Mucosa of gallbladder (tissue), 1 donor: ENCODE results near the gene RNF208. TPM values are rescaled to one million over a fixed set of nuclear protein-coding genes. Genes with fewer than 3 reads are reported as not detected.
"Not testable (repeated sequence)": the region's sequence is repeated elsewhere in the genome, so short reads cannot be mapped to it uniquely, and the experiment has no call there.

Experiments used
- DNase-seq: peaks from one replicate; pipeline ENCODE4 v3.0.0-alpha.2; 2020; ENCODE audit warnings: low spot score
- total RNA-seq: library from RNA; stranded (reverse); gene quantifications from one replicate; pipeline ENCODE4 v1.2.1, GENCODE V29; 2021
- donor health status: DM: no; HTN: no; CAD: no.

The RNF208 gene
- total RNA-seq, 1 donor from 2014 or later: 16.8 TPM

GRCh38 chr9:137253717-137254623 is 31.9 kb upstream of the RNF208 start:
- DNase-seq: no peak

- DNase-seq: no peak
These were observed 30.8 kb upstream of the RNF208 start for GRCh38 chr9:137252555-137253506.

- no peak for DNase-seq
These were observed 29.6 kb upstream of the RNF208 start for GRCh38 chr9:137251490-137252268.

- DNase-seq: no peak
These were observed 29.1 kb upstream of the RNF208 start, which contains the start of gene STPG3 for GRCh38 chr9:137251194-137251461. STPG3 (plus strand) TSS chr9:137251286; CDS start chr9:137251287, 1 bp downstream.

GRCh38 chr9:137250329-137251193 is 28.5 kb upstream of the RNF208 start:
- DNase-seq: no peak

- DNase-seq: no peak
These were observed 25.8 kb upstream of the RNF208 start for GRCh38 chr9:137247916-137248175.

GRCh38 chr9:137247135-137247915 is 25.3 kb upstream of the RNF208 start:
- DNase-seq: no peak

- DNase-seq: no peak
These were observed 23.7 kb upstream of the RNF208 start for GRCh38 chr9:137245450-137246421.

- DNase-seq: no peak
These were observed 22.7 kb upstream of the RNF208 start for GRCh38 chr9:137244486-137245449.

GRCh38 chr9:137243626-137244485 is 21.8 kb upstream of the RNF208 start:
- DNase-seq: no peak

- DNase-seq: not testable (repeated sequence)
These were observed 21.2 kb upstream of the RNF208 start for GRCh38 chr9:137243266-137243625.

- no peak for DNase-seq
These were observed 20.5 kb upstream of the RNF208 start for GRCh38 chr9:137242269-137243203.

- DNase-seq: no peak
These were observed 19.6 kb upstream of the RNF208 start for GRCh38 chr9:137241490-137242268.

GRCh38 chr9:137240841-137241489 is 18.9 kb upstream of the RNF208 start, which contains the start of gene TUBB4B:
TUBB4B (plus strand) TSS chr9:137241287; CDS start chr9:137241361, 74 bp downstream.
- DNase-seq: peak; percentile 99
